GM13976 (cell line): ENCODE data around the gene SCART1.

Experiments
- DNase-seq: peaks from one replicate; pipeline ENCODE4 v3.0.0; 2012; ENCODE audit warnings: low spot score
- CTCF ChIP-seq: IDR thresholded peaks from 2 replicates; pipeline ENCODE4 v1.5.1; 2012; ENCODE audit warnings: borderline replicate concordance, mild to moderate bottlenecking; ENCODE audit not compliant: insufficient read depth; ENCODE audit errors: extremely low read depth, missing control alignments, control extremely low read depth
- in situ Hi-C: fragments of 300-500 bp; cut with MboI; formaldehyde crosslinking; loops from one replicate; pipeline ENCODE4 v1.12.0; 2022; ENCODE audit warnings: low sequenced_read_pairs, mixed read lengths, inconsistent platforms; ENCODE audit not compliant: unreplicated experiment

SCART1 gene

DNA sequence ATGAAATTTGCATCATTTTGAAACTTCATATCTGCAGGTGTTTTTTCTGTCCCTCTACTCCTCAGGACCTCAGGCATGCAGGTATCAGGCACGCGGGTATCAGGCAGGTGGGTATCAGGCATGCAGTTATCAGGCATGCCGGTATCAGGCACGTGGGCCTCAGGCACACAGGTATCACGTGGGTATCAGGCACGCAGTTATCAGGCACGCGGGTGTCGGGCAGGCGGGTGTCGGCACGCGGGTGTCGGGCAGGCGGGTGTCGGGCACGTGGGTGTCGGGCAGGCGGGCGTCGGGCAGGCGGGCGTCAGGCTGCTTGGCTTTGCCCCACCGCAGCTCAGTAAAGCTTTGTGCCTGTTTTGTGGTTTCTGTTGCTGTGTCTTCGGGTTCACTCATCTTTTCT is 38.0 kb upstream of the SCART1 start:
- in situ Hi-C loops, result no loop called here
- no peak for DNase-seq
- TF ChIP-seq CTCF, result no peak

GRCh38 chr10:133418289-133418993 is 35.3 kb upstream of the SCART1 start:
- TF ChIP-seq CTCF, result no peak
- in situ Hi-C loops, result no loop called here
- DNase-seq, result peak; percentile 16

- TF ChIP-seq CTCF, result no peak
- in situ Hi-C loops, result no loop called here
- DNase-seq, result peak; percentile 29
Measured at GRCh38 chr10:133419211-133419950, 34.4 kb upstream of the SCART1 start.

- in situ Hi-C loops, result no loop called here
- DNase-seq, result peak; percentile 22
- no peak for TF ChIP-seq CTCF
Measured at GRCh38 chr10:133420028-133420427, 33.7 kb upstream of the SCART1 start.

- in situ Hi-C loops, result no loop called here
Measured at GRCh38 chr10:133420579-133420978, 33.2 kb upstream of the SCART1 start.

More at GRCh38 chr10:133420579-133420978, 33.2 kb upstream of the SCART1 start:
- DNase-seq, result no peak
- no peak for TF ChIP-seq CTCF
